GM21515 (cell line): ENCODE results near the gene MTA2.

ENCODE experiments used
- ATAC-seq: cut with Tn5 transposase; IDR thresholded peaks from one replicate; pipeline ENCODE4 v1.9.1; 2021; ENCODE audit not compliant: unreplicated experiment

The MTA2 gene

DNA sequence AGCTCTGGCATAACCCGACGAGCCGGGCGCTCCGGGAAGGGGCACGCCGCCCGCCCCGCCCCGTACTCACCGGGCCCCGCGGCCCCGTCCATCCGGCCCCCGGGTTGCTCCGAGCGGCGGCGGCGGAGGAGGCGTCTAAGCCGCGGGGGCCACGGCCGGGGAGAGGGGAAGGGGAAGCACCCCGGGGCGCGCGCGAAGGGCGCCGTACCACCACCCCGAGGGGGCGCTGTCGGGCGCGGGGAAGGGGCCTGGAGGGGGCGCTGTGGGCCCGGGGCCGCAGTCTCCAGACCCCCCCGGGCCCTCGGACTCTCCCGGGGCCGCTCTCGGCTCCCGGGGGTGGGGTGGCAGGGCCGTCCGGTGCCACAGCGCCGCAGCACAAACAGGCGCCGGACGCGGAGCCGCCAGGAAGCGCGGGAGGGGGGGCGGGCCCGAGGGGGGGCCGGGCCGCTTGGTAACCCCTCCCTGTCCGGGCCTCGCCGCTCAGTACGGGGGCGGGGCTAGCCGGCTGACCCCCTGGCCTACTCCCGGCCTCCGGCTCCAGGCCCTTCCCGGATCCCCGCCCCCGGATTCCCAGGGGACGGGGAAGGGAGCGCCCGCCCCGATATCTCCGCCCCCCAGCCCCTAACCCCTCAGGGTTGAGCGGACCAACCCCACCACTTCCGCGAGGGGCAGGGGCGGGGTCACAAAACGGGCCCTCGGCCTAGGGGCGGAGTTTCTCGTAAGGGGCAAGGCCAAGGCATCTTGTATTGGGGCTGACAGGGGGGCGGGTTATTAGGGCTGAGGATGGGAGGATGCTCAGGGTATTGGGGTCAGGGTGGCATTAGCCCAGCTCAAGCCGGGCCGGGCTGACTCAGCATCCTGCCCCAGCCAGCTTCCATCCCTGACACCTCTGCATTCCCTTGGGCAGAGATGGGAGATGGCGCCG, 11.0 kb upstream of the MTA2 start, which contains the start of the genes EML3 and ROM1:
TSS of gene EML3 (minus strand) at position 410 of the 925 bp plus-strand sequence. CDS start at position 92, 318 bp downstream.
TSS of gene ROM1 (plus strand) at position 892 of the 925 bp plus-strand sequence. CDS start at position 917, 25 bp downstream.
- ATAC-seq, result peak; percentile 63

- no peak for ATAC-seq
Measured at GRCh38 chr11:62611705-62612365, 10.2 kb upstream of the MTA2 start.

GRCh38 chr11:62610814-62611704, 9.4 kb upstream of the MTA2 start:
- no peak for ATAC-seq

- no peak for ATAC-seq
Measured at GRCh38 chr11:62610403-62610802, 8.7 kb upstream of the MTA2 start.

- ATAC-seq, result no peak
Measured at GRCh38 chr11:62608776-62609175, 7.1 kb upstream of the MTA2 start.

- ATAC-seq, result no peak
Measured at GRCh38 chr11:62607714-62608113, 6.0 kb upstream of the MTA2 start.

GRCh38 chr11:62605902-62606301, 4.2 kb upstream of the MTA2 start:
- ATAC-seq, result no peak

GRCh38 chr11:62605467-62605866, 3.8 kb upstream of the MTA2 start:
- no peak for ATAC-seq

- no peak for ATAC-seq
Measured at GRCh38 chr11:62604460-62605120, 2.9 kb upstream of the MTA2 start.

DNA sequence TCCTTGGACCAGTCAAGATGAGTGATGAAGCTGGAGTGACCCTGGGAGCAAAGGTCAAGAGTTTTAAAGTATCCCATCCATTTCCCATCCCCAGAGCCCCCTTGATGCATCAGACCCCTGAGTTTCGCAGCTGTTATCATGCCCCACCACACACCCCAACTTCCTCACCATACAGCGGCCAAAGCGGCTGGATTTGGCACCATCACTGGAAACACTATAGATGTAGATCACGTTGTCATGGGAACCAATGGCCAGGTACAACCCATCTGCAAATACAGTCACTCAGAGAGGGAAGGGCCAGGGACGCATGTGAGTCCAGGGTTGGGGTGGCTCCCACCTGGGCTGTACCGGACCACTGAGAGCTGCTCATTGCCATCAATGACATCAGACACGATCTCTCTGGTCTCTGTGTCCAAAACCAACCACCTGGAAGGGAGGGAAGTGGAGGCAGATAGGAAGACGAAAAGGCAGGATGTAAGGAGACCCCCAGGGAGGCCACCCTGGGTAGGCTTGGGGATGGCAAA, 2.2 kb upstream of the MTA2 start:
- no peak for ATAC-seq

DNA sequence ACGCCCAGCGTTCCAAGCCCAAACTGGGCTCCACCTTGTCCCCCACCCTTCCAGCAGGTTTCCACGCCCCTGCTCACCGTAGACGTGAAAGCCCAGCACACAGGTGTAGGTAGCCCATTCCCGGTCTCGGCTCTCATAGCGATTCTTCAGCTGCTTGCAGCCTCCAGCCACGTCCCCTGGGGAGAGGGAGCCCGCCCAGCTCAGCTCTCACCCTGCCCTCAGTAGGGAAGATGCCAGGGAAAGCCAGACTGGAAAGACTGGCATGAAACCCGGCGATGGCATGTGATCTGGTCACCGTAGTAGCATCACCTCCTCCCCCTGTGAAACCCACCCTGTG, 1.4 kb upstream of the MTA2 start:
- no peak for ATAC-seq

- no peak for ATAC-seq
Measured at GRCh38 chr11:62602141-62603071, 741 bp upstream of the MTA2 start.

- no peak for ATAC-seq
Measured at GRCh38 chr11:62601122-62601371, 618 bp downstream of the MTA2 start.

DNA sequence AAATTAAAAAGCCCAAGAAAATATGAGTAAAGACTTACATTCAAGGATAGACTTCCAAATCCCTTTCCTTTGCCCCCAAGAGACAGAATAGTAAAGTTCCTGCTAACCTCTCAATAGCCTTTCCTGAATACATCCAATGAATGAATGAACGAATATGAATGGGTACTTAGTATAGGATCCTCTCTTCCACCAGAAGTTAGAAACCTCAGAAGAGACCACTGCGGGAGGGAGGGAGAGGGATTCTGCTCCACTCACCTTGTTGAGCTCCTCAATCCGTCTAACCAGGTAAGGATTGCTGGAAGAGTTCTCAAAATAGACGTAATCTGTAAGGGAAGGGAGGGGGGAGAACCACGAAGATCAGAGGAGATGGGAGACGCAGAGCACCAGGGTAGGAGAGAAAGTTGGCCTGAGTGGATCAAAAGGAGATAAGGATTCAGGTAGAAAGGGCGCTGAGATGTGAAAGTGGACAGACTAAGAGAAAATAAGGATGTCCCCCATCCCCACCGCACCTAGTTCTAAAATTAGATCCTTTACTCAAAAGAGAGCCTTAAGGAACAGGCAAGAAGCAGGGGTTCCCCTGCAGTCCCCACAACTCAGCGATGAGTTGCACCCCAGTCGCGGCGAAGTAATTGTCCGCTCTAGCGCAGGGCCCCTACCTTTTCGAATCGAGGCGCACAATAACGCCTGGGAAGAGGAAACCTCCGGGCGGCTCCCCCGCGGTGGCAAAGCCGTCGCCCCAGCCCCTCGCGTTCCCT, 1.1 kb downstream of the MTA2 start:
- ATAC-seq, result no peak

GRCh38 chr11:62599901-62600300, 1.8 kb downstream of the MTA2 start:
- no peak for ATAC-seq

GRCh38 chr11:62599069-62599696, 2.5 kb downstream of the MTA2 start:
- peak; percentile 50 for ATAC-seq

- ATAC-seq, result no peak
Measured at GRCh38 chr11:62595124-62595523, 6.5 kb downstream of the MTA2 start.

DNA sequence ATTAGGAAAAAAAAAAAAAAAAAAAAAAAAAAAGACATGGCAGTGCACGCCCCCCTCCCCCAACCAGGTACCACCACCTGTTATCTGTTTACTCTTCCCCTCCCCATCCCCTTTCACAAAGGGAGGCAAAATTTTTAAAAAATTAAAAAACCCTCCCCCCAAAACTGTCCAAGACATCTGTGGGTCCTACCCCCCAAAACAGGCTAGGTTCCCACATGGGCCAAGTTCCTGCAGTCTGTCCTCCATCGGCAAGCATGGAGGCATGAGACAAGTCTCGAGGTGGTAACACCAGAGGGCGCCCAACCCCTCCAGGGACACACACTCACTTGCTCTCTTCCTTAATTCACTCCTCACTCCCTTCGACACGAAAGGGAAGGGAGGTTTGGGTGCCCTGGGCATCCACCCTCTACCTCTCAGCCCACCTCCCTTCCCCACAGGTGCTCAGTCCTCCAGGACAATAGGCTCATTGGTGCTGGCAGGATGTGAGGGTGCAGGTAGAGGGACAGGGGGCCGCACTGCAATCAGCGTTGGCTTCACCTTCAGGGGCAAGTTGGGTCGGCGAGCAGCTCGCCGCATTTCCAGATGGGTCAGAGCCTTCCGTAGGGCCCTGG, 8.1 kb downstream of the MTA2 start:
- no peak for ATAC-seq
